Keratinocyte (primary cell): ENCODE data around the gene HAPLN1. TPM values are rescaled to one million over a fixed set of nuclear protein-coding genes. Genes with fewer than 3 reads are reported as not detected.

Experiments
- DNase-seq: peaks from one replicate; pipeline ENCODE4 v3.0.0-alpha.2; 2011; ENCODE audit warnings: low read depth, missing footprints, low spot score
- FAIRE-seq: peaks from 2 replicates; lab custom pipeline; 2011; peaks lifted over from hg19 to GRCh38; lab: Jason Lieb, UNC
- H2AFZ ChIP-seq: 2 replicates; pipeline ENCODE4 v1.6.0; 2012; ENCODE audit warnings: low read length, control low read depth, inconsistent platforms; ENCODE audit not compliant: control insufficient read depth
- H3K27ac ChIP-seq: 2 replicates; pipeline ENCODE4 v1.5.1; 2011; ENCODE audit warnings: low read length; ENCODE audit not compliant: control insufficient read depth, insufficient read depth
- H3K27me3 ChIP-seq: 3 replicates; pipeline ENCODE4 v1.6.0; 2011; ENCODE audit warnings: low read length; ENCODE audit not compliant: control insufficient read depth, insufficient read depth; ENCODE audit errors: extremely low read depth
- H3K36me3 ChIP-seq, 2 experiments: 2 replicates in 1 of 2; 3 replicates in 1 of 2; pipeline ENCODE4 v1.5.1; 2011; ENCODE audit warnings: low read length in 2 of 2, mild to moderate bottlenecking in 1 of 2; ENCODE audit not compliant: control insufficient read depth in 2 of 2, insufficient read depth in 2 of 2; ENCODE audit errors: extremely low read depth in 1 of 2
- H3K4me1 ChIP-seq: 3 replicates; pipeline ENCODE4 v1.5.1; 2011; ENCODE audit warnings: low read length; ENCODE audit not compliant: control insufficient read depth, insufficient read depth; ENCODE audit errors: extremely low read depth
- H3K4me2 ChIP-seq: 3 replicates; pipeline ENCODE4 v1.6.0; 2011; ENCODE audit warnings: low read depth, low read length; ENCODE audit not compliant: control insufficient read depth, insufficient read depth; ENCODE audit errors: extremely low read depth
- H3K4me3 ChIP-seq, 3 experiments: fragments of 200-600 bp in 1 of 3; sonication (generic) in 1 of 3; 2 replicates in 2 of 3; 3 replicates in 1 of 3; pipeline ENCODE4 v1.5.1; 2011 to 2016; ENCODE audit warnings: low read length in 3 of 3, mild to moderate bottlenecking in 3 of 3, control low read depth in 2 of 3, inconsistent platforms in 1 of 3, low read depth in 1 of 3, mixed read lengths in 1 of 3, mixed run types in 1 of 3, moderate library complexity in 1 of 3; ENCODE audit not compliant: control insufficient read depth in 2 of 3, insufficient read depth in 2 of 3; ENCODE audit errors: extremely low read depth in 1 of 3
- H3K79me2 ChIP-seq: 2 replicates; pipeline ENCODE4 v1.6.0; 2012; ENCODE audit warnings: low read length; ENCODE audit not compliant: control insufficient read depth, insufficient read depth
- H3K9ac ChIP-seq: 3 replicates; pipeline ENCODE4 v1.6.0; 2011; ENCODE audit warnings: low read length; ENCODE audit not compliant: control insufficient read depth, insufficient read depth; ENCODE audit errors: extremely low read depth
- H3K9me1 ChIP-seq: 3 replicates; pipeline ENCODE4 v1.6.0; 2011; ENCODE audit warnings: low read length; ENCODE audit not compliant: control insufficient read depth, insufficient read depth; ENCODE audit errors: extremely low read depth
- H3K9me3 ChIP-seq: 2 replicates; pipeline ENCODE4 v1.5.1; 2012; ENCODE audit warnings: low read depth, low read length; ENCODE audit not compliant: control insufficient read depth
- H4K20me1 ChIP-seq: 3 replicates; pipeline ENCODE4 v1.6.0; 2011; ENCODE audit warnings: low read length; ENCODE audit not compliant: control insufficient read depth, insufficient read depth; ENCODE audit errors: extremely low read depth
- CTCF ChIP-seq, 3 experiments: IDR thresholded peaks in 1 of 3; conservative IDR thresholded peaks in 1 of 3; optimal IDR thresholded peaks in 1 of 3; 2 replicates in 2 of 3; 3 replicates in 1 of 3; pipeline versions ENCODE3 to v1.5.1; 2011; ENCODE audit warnings: low read length in 3 of 3, mild to moderate bottlenecking in 3 of 3, moderate library complexity in 2 of 3, control low read depth in 1 of 3, inconsistent platforms in 1 of 3; ENCODE audit not compliant: insufficient read depth in 2 of 3; ENCODE audit errors: extremely low read depth in 1 of 3
- EZH2 ChIP-seq: IDR thresholded peaks from one replicate; pipeline ENCODE4 v1.6.1; 2012; ENCODE audit warnings: inconsistent platforms, mild to moderate bottlenecking, low read length, moderate library complexity
- dilution Hi-C: fragments of 300-500 bp; cut with MboI; formaldehyde crosslinking; loops from one replicate; pipeline ENCODE4 v1.7.0; 2020; ENCODE audit warnings: low sequenced_read_pairs; ENCODE audit not compliant: extremely low pct_ligation_motif_present
- polyA plus RNA-seq, 5 experiments: library from polyadenylated mRNA; depleted of rRNA in 3 of 5; stranded (reverse) in 3 of 5; stranded (forward) in 1 of 5; unstranded in 1 of 5; fragments of >200 nt; gene quantifications; 1 replicate in 1 of 5; 2 replicates in 3 of 5; 3 replicates in 1 of 5; pipeline versions ENCODE4 v1.2.1 to v1.2.3, GENCODE V29; 2011 to 2012; ENCODE audit warnings: missing spikeins in 2 of 5, low read depth in 1 of 5, low replicate concordance in 1 of 5

The HAPLN1 gene
- polyA plus RNA-seq, 1 donor (not counting 4 experiments of a cell fraction or from before 2014, with no cell fraction given) = not detected

GRCh38 chr5:83628360-83628759, 92.3 kb downstream of the HAPLN1 start:
- H2AFZ ChIP-seq = no peak overlapping the region
- no peaks in the 10 kb centered on the region for H4K20me1 ChIP-seq
- H3K4me1 ChIP-seq = peaks cover 3% of the 10 kb centered on the region
- FAIRE-seq (no peak), DNase-seq (no peak)
- TF ChIP-seq CTCF (optimal IDR thresholded peaks at IDR 0.05 in 1 of 3, IDR thresholded peaks at IDR 0.05 in 1 of 3, conservative IDR thresholded peaks at IDR 0.05 in 1 of 3; ENCODE audit: extremely low read depth in 1 of 3, insufficient read depth in 2 of 3, low read length in 3 of 3) = no peak
- TF ChIP-seq EZH2 = no peak
- dilution Hi-C loops = no loop called here
- no peaks in the 10 kb centered on the region for H3K36me3 ChIP-seq
- H3K27ac ChIP-seq = no peak overlapping the region
- peaks cover 4% of the 10 kb centered on the region for H3K27me3 ChIP-seq
- H3K4me2 ChIP-seq = no peak overlapping the region
- H3K4me3 ChIP-seq = no peak overlapping the region
- no peaks in the 10 kb centered on the region for H3K79me2 ChIP-seq
- no peaks in the 10 kb centered on the region for H3K9me3 ChIP-seq
- H3K9me1 ChIP-seq = no peaks in the 10 kb centered on the region
- H3K9ac ChIP-seq = no peak overlapping the region

GRCh38 chr5:83614841-83615240, 105.8 kb downstream of the HAPLN1 start:
- no peaks in the 10 kb centered on the region for H3K9me3 ChIP-seq
- dilution Hi-C loops = no loop called here
- no peak overlapping the region for H3K27ac ChIP-seq
- H3K9ac ChIP-seq = no peak overlapping the region
- no peaks in the 10 kb centered on the region for H4K20me1 ChIP-seq
- H3K79me2 ChIP-seq = no peaks in the 10 kb centered on the region
- no peaks in the 10 kb centered on the region for H3K27me3 ChIP-seq
- H3K4me1 ChIP-seq = no peaks in the 10 kb centered on the region
- DNase-seq = no peak
- no peak for FAIRE-seq
- H3K9me1 ChIP-seq = no peaks in the 10 kb centered on the region
- no peak overlapping the region for H2AFZ ChIP-seq
- H3K36me3 ChIP-seq = no peaks in the 10 kb centered on the region
- TF ChIP-seq CTCF (optimal IDR thresholded peaks at IDR 0.05 in 1 of 3, IDR thresholded peaks at IDR 0.05 in 1 of 3, conservative IDR thresholded peaks at IDR 0.05 in 1 of 3; ENCODE audit: extremely low read depth in 1 of 3, insufficient read depth in 2 of 3, low read length in 3 of 3) (no peak), EZH2 (no peak)
- no peak overlapping the region for H3K4me2 ChIP-seq
- H3K4me3 ChIP-seq = no peak overlapping the region
